SK-N-SH treated with all-trans-retinoic acid at 6 μM for 48 hours (cell line): ENCODE measurements around the gene NAPB.

Experiments used
- ATAC-seq: fragments of 200-7000 bp; cut with Tn5 transposase; 3 replicates; pipeline ENCODE4 v1.9.1; 2020; ENCODE audit warnings: mild to moderate bottlenecking, moderate library complexity
- ARNTL ChIP-seq: fragments of 450-650 bp; formaldehyde crosslinking; IDR thresholded peaks from 2 replicates; pipeline ENCODE4 v1.5.0; 2020; ENCODE audit warnings: low read depth, mild to moderate bottlenecking, moderate library complexity, borderline replicate concordance
- BACH2 ChIP-seq: fragments of 250-450 bp; sonication (Bioruptor Pico); IDR thresholded peaks from 2 replicates; pipeline ENCODE4 v1.9.0; 2021; ENCODE audit warnings: mild to moderate bottlenecking, borderline replicate concordance
- CSDC2 ChIP-seq: fragments of 250-450 bp; sonication (Bioruptor Pico); IDR thresholded peaks from 2 replicates; pipeline ENCODE4 v1.5.0; 2020; ENCODE audit warnings: mild to moderate bottlenecking, moderate library complexity
- ESRRG ChIP-seq: fragments of 250-450 bp; sonication (Bioruptor Pico); IDR thresholded peaks from 2 replicates; pipeline ENCODE4 v1.6.1; 2021; ENCODE audit warnings: mild to moderate bottlenecking
- GLIS3 ChIP-seq: fragments of 250-450 bp; sonication (Bioruptor Pico); IDR thresholded peaks from 2 replicates; pipeline ENCODE4 v1.5.0; 2020; ENCODE audit warnings: mild to moderate bottlenecking, moderate library complexity
- ISL1 ChIP-seq: fragments of 250-450 bp; sonication (Bioruptor Pico); IDR thresholded peaks from 2 replicates; pipeline ENCODE4 v2.1.2; 2022; ENCODE audit warnings: mild to moderate bottlenecking, moderate library complexity
- OSR1 ChIP-seq: fragments of 250-450 bp; sonication (Bioruptor Pico); IDR thresholded peaks from 2 replicates; pipeline ENCODE4 v1.8.0; 2022; ENCODE audit warnings: moderate library complexity, mild to moderate bottlenecking, inconsistent platforms
- PATZ1 ChIP-seq: fragments of 250-450 bp; sonication (Bioruptor Pico); IDR thresholded peaks from 2 replicates; pipeline ENCODE4 v1.8.0; 2020; ENCODE audit warnings: mild to moderate bottlenecking, moderate library complexity, borderline replicate concordance
- PPARA ChIP-seq: fragments of 250-450 bp; sonication (Bioruptor Pico); IDR thresholded peaks from 2 replicates; pipeline ENCODE4 v1.5.0; 2020; ENCODE audit warnings: mild to moderate bottlenecking, borderline replicate concordance
- RARB ChIP-seq: fragments of 250-450 bp; sonication (Bioruptor Pico); IDR thresholded peaks from 2 replicates; pipeline ENCODE4 v1.8.0; 2021; ENCODE audit warnings: mild to moderate bottlenecking, moderate library complexity
- SNAI2 ChIP-seq: fragments of 250-450 bp; sonication (Bioruptor Pico); IDR thresholded peaks from 2 replicates; pipeline ENCODE4 v1.5.0; 2020; ENCODE audit warnings: mild to moderate bottlenecking, moderate library complexity
- TCF4 ChIP-seq: fragments of 250-450 bp; sonication (Bioruptor Pico); IDR thresholded peaks from 2 replicates; pipeline ENCODE4 v1.8.0; 2021; ENCODE audit warnings: mild to moderate bottlenecking, moderate library complexity, borderline replicate concordance
- ZC3H10 ChIP-seq: fragments of 250-450 bp; sonication (Bioruptor Pico); IDR thresholded peaks from 2 replicates; pipeline ENCODE4 v1.5.1; 2021; ENCODE audit warnings: mild to moderate bottlenecking, moderate library complexity
- ZFP30 ChIP-seq: fragments of 450-650 bp; formaldehyde crosslinking; IDR thresholded peaks from 2 replicates; pipeline ENCODE4 v1.5.0; 2022; ENCODE audit warnings: mild to moderate bottlenecking, moderate library complexity
- ZNF565 ChIP-seq: fragments of 450-650 bp; formaldehyde crosslinking; conservative IDR thresholded peaks from 2 replicates; pipeline ENCODE4 v1.5.0; 2020; ENCODE audit warnings: low read depth, mild to moderate bottlenecking, moderate library complexity
- ZNF70 ChIP-seq: fragments of 450-650 bp; formaldehyde crosslinking; IDR thresholded peaks from 2 replicates; pipeline ENCODE4 v1.5.0; 2020; ENCODE audit warnings: mild to moderate bottlenecking, moderate library complexity
- ZNF8 ChIP-seq: fragments of 450-650 bp; formaldehyde crosslinking; IDR thresholded peaks from 2 replicates; pipeline ENCODE4 v1.5.0; 2020; ENCODE audit warnings: mild to moderate bottlenecking, moderate library complexity
- TF ChIP-seq, protein P1 (sequence below): fragments of 250-450 bp; sonication (Bioruptor Pico); IDR thresholded peaks from 2 replicates; pipeline ENCODE4 v1.5.0; 2020; ENCODE audit warnings: mild to moderate bottlenecking, moderate library complexity
- TF ChIP-seq, protein P2 (sequence below): fragments of 250-450 bp; sonication (Bioruptor Pico); IDR thresholded peaks from 2 replicates; pipeline ENCODE4 v1.8.0; 2021; ENCODE audit warnings: low read depth, mild to moderate bottlenecking, moderate library complexity, borderline replicate concordance
- TF ChIP-seq, protein P3 (sequence below): fragments of 250-450 bp; sonication (Bioruptor Pico); IDR thresholded peaks from 2 replicates; pipeline ENCODE4 v1.5.1; 2021; ENCODE audit warnings: mild to moderate bottlenecking, moderate library complexity

The NAPB gene

DNA sequence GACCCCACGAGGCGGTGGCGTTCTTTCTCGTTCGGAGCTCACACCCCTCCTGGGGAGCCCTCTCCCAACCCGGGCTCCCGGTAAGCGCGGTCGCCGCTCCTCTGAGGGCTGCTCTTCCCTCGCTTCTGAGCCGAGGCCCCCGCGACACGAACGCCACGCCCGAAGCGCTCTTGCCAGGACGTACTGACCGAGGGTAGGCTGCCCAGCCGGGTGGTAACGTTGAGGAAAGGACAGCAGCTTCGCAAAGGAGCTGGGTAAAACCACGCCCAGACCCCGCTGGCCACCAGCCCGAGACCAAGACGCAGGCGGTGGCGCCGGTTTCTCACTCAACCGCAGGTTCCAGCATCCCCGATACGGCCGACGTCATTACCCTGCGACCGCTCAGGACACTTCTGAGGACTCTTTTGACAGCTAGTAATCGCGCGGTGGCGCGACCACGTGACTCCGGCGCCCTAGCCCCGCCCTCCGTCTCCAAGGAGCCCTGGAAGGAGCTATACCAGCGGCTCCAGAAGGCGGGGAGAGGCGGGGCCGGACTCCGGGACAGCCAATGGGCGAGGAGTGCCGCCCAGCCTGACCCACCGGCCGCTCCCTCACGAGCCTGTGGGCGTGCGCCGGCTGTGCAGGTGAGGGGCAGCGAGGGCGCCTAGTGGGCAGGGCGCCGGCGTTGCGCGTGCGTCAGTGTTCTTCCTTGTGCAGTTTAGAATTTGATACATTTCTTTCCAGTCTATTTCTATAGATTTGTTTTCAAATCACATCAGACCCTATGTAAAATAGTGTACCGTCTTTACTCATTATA lies 63.3 kb downstream of the NAPB start:
- TF ChIP-seq ZC3H10 (CRISPR knock-in tag) = no peak
- TF ChIP-seq ARNTL (CRISPR knock-in tag) = peak; percentile 62; the same call in 1 of the 2 replicates
- peak; percentile 89 for ATAC-seq

DNA sequence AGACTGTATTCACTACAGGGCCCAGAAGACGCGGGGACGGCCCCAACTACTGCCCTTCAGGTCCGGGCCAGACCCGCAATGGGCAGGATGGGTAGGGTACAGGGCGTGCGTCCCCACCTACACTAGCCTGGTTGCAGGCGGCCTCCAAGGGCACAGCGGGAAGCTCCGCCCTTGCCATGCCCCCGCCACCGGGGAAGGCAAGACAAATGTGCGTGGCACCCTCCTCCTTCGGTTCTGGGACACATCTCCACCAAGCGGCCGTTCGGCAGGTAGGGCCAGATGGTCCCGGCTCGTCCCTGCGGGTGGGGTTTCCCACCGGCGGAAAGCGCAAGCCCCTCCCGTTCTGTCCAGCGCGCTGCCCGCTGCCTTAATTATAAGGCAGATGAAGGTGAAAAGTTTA lies 65.1 kb downstream of the NAPB start:
- no peak for ATAC-seq
- TF ChIP-seq, protein P1, sequence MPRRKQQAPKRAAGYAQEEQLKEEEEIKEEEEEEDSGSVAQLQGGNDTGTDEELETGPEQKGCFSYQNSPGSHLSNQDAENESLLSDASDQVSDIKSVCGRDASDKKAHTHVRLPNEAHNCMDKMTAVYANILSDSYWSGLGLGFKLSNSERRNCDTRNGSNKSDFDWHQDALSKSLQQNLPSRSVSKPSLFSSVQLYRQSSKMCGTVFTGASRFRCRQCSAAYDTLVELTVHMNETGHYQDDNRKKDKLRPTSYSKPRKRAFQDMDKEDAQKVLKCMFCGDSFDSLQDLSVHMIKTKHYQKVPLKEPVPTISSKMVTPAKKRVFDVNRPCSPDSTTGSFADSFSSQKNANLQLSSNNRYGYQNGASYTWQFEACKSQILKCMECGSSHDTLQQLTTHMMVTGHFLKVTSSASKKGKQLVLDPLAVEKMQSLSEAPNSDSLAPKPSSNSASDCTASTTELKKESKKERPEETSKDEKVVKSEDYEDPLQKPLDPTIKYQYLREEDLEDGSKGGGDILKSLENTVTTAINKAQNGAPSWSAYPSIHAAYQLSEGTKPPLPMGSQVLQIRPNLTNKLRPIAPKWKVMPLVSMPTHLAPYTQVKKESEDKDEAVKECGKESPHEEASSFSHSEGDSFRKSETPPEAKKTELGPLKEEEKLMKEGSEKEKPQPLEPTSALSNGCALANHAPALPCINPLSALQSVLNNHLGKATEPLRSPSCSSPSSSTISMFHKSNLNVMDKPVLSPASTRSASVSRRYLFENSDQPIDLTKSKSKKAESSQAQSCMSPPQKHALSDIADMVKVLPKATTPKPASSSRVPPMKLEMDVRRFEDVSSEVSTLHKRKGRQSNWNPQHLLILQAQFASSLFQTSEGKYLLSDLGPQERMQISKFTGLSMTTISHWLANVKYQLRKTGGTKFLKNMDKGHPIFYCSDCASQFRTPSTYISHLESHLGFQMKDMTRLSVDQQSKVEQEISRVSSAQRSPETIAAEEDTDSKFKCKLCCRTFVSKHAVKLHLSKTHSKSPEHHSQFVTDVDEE (CRISPR knock-in tag) = no peak
- TF ChIP-seq ISL1 (CRISPR knock-in tag) = no peak

GRCh38 chr20:23350904-23351838 lies 70.1 kb downstream of the NAPB start:
- ATAC-seq = peak; percentile 43
- TF ChIP-seq ZNF70 (no peak), ZNF8 (CRISPR knock-in tag) (no peak), BACH2 (no peak), ZFP30 (CRISPR knock-in tag) (no peak), OSR1 (CRISPR knock-in tag) (no peak), ISL1 (CRISPR knock-in tag) (no peak), ESRRG (CRISPR knock-in tag) (no peak), SNAI2 (CRISPR knock-in tag) (no peak), CSDC2 (CRISPR knock-in tag) (no peak), TCF4 (CRISPR knock-in tag) (no peak), GLIS3 (CRISPR knock-in tag) (no peak), PPARA (CRISPR knock-in tag) (no peak), RARB (CRISPR knock-in tag) (no peak), PATZ1 (CRISPR knock-in tag) (no peak), ZNF565 (CRISPR knock-in tag) (no peak)
- TF ChIP-seq, protein P2, sequence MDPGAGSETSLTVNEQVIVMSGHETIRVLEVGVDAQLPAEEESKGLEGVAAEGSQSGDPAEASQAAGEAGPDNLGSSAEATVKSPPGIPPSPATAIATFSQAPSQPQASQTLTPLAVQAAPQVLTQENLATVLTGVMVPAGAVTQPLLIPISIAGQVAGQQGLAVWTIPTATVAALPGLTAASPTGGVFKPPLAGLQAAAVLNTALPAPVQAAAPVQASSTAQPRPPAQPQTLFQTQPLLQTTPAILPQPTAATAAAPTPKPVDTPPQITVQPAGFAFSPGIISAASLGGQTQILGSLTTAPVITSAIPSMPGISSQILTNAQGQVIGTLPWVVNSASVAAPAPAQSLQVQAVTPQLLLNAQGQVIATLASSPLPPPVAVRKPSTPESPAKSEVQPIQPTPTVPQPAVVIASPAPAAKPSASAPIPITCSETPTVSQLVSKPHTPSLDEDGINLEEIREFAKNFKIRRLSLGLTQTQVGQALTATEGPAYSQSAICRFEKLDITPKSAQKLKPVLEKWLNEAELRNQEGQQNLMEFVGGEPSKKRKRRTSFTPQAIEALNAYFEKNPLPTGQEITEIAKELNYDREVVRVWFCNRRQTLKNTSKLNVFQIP = no peak
- TF ChIP-seq, protein P3, sequence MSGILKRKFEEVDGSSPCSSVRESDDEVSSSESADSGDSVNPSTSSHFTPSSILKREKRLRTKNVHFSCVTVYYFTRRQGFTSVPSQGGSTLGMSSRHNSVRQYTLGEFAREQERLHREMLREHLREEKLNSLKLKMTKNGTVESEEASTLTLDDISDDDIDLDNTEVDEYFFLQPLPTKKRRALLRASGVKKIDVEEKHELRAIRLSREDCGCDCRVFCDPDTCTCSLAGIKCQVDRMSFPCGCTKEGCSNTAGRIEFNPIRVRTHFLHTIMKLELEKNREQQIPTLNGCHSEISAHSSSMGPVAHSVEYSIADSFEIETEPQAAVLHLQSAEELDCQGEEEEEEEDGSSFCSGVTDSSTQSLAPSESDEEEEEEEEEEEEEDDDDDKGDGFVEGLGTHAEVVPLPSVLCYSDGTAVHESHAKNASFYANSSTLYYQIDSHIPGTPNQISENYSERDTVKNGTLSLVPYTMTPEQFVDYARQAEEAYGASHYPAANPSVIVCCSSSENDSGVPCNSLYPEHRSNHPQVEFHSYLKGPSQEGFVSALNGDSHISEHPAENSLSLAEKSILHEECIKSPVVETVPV (CRISPR knock-in tag) = no peak
